8988T (cell line): ENCODE measurements around the gene AAGAB.
A peak's percentile ranks its signal among the peaks of the same experiment; 100 is the strongest.

Experiments used
- DNase-seq: peaks from one replicate; pipeline ENCODE4 v3.0.0; 2011

AAGAB gene

DNA sequence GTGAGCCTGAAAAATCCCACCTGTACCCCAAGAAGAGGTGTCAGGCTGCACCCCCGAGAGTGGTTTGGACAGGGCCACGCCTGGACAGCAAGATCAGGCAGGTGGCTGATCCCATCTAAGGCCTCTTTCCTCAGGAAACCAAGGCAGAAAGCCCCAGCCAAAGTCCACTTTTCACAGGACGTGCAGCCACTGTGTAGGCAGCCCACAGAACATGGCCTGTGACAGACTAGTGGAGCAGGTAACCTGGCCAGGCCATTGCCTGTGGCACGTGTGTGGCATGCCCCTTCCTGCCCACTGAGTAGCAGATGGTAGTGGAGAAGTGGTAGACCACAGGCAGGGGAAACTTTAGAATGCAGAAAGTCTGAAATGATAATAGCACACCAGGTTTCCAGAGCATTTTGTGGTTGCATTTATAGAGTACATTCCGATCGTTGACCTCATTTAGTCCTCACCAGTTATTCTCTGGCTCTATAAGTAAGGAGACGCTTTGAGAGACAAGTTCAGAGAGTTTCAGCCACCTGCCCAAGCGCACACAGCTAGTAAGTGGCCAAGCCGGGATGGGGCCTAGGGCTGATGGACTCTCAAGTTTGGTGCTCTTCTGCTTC, 68.7 kb downstream of the AAGAB start:
- DNase-seq: no peak

GRCh38 chr15:67185051-67185450, 69.4 kb downstream of the AAGAB start:
- DNase-seq: no peak

DNA sequence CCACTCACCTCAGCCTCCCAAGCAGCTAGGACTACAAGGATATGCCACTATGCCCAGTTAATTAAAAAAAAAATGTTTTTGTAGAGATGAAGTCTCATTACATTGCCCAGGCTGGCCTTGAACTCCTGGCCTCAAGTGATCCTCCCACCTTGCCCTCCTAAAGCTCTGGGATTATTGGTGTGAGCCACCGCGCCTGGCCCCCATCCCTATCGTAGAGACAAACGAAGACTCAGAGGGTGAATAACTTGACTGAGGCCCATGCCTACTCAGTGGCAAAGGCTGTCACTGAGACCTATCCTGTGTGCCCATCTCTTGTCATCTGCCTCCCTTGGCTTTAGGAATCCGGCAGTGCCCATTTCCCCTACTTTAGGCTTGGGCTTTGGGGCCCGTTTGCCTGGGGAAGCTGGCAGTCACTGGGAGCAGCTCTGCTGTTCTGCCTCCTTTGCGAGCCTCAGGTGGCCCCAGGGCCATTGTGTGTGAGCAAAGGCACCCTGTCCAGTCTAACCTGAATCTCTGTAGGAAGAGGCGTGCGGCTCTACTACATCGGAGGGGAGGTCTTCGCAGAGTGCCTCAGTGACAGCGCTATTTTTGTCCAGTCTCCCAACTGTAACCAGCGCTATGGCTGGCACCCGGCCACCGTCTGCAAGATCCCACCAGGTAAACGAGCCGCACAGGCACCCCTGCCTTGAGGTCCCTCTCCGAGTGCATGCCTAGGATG, 70.1 kb downstream of the AAGAB start:
- no peak for DNase-seq

DNA sequence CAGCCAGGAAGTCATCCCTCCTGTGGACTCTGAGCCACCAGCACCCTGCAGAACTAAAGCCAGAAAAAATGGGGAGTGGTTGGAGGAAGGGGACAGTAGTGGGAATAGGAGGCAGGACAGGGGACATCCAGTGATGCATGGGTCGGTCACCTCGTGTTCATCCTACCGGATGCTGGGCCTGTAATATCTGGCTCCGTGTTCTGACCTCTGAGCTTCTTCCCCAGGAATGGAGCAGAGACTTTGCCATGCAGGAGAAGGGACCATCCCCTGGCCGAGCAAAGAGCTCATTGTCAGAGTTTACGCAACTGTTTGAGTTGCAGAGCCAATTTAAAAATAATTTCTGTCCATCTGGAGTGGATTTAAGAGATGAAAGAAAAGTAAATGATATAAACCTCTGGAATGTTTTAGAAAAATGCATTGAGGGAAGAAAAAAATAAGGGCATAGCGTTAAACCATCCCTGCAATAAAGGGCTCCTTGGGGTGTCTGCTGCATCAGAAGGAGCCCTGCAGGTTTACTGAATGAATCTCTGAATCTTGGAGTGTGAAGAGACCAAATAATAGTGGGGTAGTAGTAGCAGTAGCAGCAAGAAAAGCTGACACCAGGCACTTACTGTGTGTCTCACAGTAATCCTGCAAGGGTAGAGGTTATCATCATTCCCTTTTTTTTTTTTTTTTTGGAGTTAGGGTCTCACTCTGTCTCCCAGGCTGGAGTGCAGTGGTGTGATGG, 70.9 kb downstream of the AAGAB start:
- DNase-seq: no peak

GRCh38 chr15:67181221-67181639, 73.2 kb downstream of the AAGAB start:
- DNase-seq: no peak

DNA sequence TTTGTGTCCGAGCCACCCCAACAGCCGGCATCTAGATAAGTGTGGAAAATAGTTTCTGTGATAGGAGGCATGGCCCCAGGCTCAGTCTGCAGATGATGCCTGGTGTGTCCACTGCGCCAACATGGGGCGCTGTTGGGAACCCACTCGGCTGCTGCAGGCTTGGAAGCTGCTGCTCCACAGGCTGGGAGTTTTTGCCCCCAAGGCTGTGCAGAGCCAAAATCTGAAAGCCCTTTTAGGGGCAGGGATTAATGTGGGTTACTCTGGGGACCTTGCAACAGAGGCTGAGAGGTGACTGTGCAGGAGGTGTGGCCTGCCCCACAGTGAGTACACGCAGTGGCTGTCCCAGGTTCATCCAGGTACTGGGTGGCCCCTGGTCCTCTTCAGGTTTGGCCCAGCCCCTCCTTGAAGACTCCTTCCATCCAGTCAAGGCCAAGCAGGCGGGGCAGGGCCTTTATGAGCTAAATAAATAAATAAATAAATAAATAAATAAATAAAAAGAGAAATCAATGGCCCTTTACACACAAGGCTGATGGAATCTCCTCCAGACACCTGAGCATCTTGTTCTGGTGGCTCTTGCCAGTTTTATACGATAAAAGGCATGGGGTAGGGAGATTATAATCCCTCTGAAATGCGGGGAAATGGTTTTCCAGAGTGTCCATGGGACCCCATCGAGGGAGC, 73.8 kb downstream of the AAGAB start:
- DNase-seq: no peak

GRCh38 chr15:67180035-67180434, 74.4 kb downstream of the AAGAB start:
- DNase-seq: no peak

GRCh38 chr15:67179411-67179995, 75.0 kb downstream of the AAGAB start:
- no peak for DNase-seq

- peak; percentile 54 for DNase-seq
These were observed 75.8 kb downstream of the AAGAB start for GRCh38 chr15:67178569-67179210.

DNA sequence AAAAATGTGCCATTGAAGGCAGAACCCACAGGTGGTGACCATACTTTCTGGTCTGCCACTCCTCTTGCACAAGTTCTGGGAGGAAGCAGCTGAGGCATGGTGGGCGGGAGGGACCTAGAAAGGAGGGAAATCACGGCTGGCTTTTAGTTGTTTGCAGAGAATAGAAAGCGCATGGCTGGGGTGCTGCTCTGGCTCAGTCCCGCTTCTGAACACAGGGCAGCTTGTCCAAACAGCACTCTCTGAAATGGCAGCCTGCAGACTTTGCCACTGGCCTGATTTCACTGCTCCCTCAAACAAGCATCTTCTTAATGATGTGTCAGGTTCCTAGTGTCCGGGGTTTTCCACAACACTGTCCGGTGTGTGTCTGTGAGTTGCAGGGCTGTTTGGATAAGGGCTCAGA, 76.7 kb downstream of the AAGAB start:
- no peak for DNase-seq

GRCh38 chr15:67176195-67176971, 78.1 kb downstream of the AAGAB start:
- DNase-seq: no peak

GRCh38 chr15:67175643-67176071, 78.8 kb downstream of the AAGAB start:
- no peak for DNase-seq

DNA sequence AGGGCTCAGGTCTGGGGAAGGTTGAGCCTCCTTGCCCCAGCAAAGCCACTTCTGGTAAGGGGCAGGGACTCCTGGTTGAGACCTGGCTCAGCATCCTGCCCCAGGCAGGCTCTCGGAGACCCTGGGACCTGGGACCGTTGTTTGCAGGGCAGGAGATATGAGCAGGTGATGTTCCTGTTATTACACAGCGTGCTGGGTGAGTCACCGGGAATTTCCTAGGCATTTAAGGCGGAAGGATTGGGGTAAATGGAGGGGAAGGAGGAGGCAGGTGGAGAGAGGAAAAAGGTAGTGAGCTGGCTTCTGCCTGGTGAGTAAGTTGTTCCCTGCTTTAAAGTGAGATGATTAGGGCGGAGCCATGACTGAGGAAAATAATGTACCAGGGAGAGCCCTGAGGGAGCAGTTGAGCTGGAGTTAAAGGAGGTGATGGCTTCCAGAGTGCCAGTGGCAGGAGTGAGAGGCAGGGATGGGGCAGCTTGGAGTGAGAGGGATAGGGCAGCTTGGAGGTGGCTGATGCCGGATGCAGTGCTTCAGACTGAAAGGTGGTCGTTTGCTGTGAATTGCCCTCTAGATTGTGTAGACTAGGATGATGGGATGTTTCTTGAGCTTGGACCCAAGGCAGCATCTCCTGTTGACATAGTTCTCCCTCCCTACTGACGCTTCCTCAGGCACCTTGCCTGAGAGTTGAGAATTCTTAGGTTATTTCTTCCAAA, 79.4 kb downstream of the AAGAB start:
- DNase-seq: peak; percentile 73

- no peak for DNase-seq
These were observed 80.0 kb downstream of the AAGAB start for GRCh38 chr15:67174446-67174845.

DNA sequence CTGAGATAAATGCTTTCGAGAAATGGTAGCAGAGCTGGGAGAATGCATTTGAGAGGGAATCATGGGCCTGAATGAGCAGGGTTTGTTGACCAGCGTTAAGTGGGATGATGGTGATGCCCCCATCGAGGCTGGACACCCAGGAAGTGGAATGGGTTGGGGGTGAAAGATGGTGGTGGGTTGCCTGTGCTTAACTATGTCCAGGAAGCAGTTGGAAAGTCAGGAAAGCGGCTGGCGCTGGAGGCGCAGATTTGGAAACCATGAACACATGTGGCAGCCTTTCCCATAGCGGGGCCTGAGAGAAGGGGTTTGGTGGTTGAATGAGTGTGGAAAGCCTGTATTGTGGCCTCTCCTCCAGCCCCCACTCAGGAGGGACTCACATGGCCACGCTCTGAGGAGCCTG, 80.7 kb downstream of the AAGAB start:
- DNase-seq: no peak

GRCh38 chr15:67173005-67173404, 81.5 kb downstream of the AAGAB start:
- no peak for DNase-seq

DNA sequence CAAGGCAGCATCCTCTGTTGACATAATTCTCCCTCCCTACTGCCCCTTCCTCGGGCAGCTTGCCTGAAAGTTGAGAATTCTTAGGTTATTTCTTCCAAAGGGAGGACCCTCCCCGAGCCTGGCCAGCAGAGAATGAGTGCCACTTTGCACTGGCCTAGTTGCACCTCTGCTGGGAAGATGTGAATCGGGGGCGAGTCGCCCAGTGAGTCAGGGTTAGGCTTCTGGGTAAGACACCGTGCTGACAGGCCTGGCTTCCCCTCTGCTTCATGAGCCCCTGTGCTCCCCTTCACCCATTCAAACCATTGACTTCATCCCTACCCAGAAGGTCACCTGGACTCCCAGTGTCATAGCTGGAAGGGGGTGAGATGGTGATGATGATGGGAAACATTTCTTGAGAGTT, 82.3 kb downstream of the AAGAB start:
- no peak for DNase-seq

DNA sequence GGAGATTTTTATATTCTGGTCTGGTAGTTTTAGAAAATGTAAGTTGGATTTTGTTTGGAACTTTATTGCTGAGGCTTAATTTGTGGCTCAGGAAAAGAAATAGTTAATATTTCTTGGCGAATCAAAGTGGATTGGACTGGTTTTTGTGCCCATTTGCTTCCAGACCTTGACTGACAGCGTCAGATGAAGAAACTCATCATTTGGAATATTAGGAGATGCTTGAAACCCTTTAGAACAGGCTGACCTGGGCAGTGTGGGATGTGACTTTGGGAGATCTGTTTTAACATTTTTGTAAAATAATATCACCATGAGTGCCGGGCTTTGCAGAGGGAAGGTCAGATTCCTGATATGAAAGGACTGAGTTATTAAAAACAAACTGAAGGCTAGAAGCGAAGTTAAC, 83.0 kb downstream of the AAGAB start:
- no peak for DNase-seq

GRCh38 chr15:67170143-67170925, 84.1 kb downstream of the AAGAB start:
- DNase-seq: no peak

GRCh38 chr15:67168694-67169093, 85.8 kb downstream of the AAGAB start:
- no peak for DNase-seq
